Measurements from ENCODE around the gene CCDC142.
"Not testable (repeated sequence)": the region's sequence is repeated elsewhere in the genome, so short reads cannot be mapped to it uniquely, and the experiment has no call there.

CCDC142 gene

GRCh38 chr2:74498500-74499266, 15.9 kb upstream of the CCDC142 start:
- DNase-seq = no peak

- peak; percentile 35 to 52 for DNase-seq
Observed at GRCh38 chr2:74497777-74498499, 15.1 kb upstream of the CCDC142 start.

DNA sequence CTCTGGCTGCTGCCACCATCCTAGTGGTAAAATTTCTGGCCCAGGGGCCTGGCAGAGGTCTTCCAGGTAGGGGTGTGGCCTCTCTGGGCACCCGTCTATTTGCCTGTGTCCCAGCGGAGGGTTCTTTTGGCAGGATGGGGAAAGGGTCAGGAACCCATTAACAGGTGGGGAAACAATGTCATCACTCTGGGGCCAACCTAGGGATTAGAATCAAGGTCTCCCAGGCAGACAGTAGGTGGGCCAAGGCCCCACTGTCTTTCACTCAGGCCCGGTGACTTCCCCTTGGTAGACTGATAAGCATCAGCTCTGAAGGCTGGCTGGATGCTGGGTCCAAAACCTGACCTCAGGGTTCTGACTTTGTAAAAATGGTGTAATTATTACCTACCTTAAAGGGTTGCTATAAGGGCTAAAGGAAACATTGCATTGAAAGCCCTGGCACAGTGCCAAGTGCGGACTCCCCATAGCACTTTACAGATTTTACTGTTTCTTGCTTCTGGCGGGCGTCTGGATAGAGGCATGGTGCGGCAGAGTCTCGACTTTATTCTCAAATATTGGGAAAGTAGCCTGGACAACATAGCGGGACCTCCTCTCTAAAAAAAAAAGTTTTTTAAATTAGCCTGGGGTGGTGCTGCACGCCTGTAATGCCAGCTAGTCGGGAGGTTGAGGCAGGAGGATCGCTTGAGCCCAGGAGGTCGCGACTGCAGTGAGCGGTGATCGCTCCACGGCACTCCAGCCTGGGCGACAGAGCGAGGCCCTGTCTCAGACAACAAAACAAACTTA, 14.4 kb upstream of the CCDC142 start:
- no peak for DNase-seq

GRCh38 chr2:74495440-74495839, 12.6 kb upstream of the CCDC142 start:
- DNase-seq = no peak

DNA sequence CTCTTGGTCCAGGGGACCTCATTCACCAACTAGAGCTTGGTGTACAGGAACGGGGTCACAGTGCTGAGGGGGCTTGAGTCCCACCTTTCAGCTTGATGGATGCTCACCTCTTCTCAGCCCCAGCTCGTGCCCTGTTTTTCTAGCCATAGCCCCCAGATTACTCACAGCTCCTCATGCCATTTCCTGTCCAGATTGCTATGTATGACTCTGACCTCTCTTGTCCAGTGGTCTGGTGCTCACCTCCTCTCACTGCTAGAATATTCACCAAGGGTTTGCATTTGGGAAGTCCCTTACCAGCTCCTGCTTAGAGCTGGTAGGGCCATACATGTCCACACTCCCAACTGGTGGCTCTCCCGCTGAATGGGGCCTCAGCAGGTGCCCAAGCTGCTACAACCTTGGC, 10.7 kb upstream of the CCDC142 start:
- no peak for DNase-seq

- DNase-seq = no peak
Observed at GRCh38 chr2:74491648-74492544, 9.1 kb upstream of the CCDC142 start.

DNA sequence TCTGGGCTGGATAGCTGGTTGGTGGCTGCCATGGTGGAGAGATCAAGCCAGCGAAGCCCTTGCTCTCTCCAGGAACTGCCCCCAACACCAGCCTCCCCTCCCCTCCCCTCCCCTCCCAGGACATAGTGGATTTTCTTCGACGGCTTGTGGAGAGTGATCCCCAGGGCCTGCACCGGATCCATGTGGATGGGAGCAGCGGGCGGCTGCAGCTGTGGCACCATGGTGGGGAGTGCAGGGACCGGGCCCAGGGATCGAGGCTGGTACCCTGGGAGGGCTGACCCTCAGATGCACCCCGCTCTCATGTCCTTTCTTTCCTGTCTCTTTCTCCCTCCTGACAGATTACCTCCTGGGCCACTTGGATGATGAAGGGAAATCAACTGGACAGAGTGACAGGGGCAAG, 7.1 kb upstream of the CCDC142 start:
- DNase-seq = no peak

DNA sequence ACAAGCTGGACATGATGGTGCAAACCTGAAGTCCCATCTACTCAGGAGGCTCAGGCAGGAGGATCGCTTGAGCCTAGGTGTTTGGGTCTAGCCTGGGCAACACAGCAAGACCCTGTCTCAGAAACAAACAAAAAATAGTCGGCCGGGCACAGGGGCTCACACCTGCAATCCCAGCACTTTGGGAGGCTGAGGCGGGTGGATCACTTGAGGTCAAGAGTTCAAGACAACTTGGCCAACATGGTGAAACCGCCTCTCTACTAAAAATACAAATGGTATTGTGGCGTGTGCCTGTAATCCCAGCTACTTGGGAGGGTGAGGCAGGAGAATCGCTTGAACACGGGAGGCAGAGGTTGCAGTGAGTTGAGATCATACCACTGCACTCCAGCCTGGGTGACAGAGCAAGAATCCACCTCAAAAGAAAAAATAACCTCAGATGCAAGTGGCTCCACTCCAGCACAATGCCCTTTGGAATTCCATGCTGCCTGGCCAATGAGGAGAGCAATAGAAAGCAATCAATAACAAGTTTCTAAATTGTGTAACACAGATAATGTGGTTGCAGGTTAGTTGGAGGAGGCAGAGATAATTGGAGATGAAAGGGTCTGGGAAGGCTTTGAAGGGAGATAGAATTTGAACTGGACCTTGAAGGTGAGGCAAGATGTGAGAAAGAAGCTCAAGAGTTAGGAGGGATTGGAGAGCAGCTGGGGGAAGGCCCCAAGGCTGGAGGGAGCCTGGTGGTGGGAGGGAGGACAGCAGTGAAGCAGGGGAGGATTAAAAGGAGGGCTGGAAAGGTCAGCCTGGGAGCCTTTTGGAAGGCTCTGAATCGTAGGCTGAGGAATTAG, 6.1 kb upstream of the CCDC142 start:
- no peak for DNase-seq

DNA sequence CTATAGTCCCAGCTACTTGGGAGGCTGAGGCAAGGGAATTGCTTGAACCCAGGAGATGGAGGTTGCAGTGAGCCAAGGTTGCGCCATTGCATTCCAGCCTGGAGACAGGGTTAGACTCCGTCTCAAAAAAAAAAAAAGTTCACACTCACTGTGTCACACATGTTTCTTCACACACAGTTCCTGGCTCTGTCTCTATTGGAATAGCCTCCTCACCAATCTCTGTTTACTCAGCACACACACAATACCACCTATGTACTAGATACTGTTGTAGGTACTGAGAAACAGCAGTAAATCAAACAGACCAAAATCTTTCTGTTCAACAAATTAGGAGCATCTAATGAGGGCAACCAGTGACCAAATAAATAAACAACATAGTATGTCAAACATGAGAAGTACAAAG, 3.3 kb upstream of the CCDC142 start:
- DNase-seq = no peak

DNA sequence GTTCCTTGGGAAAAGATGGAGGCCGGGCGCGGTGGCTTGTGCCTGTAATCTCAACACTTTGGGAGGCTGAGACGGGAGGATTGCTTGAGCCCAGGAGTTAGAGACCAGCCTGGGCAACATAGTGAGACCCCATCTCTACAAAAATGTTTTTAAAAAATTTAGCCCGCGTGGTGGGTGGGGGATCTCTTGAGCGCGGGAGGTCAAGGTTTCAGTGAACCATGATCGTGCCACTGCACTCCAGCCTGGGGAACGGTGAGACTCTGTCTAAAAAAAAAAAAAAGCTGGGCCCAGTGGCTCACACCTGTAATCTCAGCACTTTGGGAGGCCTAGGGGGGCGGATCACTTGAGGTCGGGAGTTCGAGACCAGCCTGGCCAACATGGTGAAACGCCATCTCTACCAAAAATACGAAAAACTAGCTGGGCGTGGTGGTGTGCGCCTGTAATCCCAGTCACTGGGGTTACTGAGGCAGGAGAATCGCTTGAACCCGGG, 922 bp upstream of the CCDC142 start:
- DNase-seq = not testable (repeated sequence)

DNA sequence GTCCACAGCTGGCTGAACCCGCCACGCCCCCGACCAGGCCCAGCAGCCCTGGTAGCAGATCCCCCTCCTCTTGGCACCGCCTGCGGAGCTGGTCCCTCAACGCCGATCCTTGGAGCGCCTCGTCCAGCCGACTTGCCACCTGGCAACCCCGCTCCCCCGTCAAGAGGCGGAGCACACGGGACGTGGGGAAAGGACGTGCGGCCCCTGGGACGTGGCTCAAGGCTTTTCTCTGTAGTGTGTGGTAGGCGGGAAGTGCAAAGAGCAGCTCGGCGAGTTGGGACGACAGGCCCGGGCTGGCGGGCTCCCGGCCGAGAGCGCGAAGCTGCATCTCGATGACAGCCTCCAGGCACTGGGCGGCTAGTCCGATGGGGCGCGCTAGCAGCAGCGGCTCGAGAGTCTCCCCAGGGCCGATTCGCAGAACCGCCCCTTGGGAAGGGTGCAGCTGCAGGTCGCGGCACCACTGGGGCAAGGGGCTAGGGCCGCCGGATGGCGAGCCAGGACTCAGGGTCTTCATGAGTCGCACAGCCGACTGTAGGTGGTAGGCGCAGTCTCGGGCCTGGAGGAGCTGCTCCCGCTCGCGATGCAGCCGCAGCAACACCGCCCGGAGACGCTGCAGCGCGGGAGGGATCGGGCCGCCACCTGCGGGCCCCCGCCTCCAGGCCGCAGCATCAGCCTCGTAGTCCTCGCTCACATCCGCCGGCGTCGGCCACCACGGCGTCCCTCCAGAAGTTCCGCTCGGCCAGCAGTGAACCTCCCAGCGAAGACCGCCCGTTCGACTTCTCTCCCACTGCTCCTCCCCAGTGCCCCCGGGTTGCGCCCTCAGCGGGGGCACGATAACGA, 617 bp downstream of the CCDC142 start:
- DNase-seq = peak in 1 of 2 experiments; percentile 70

GRCh38 chr2:74481431-74481830, 1.4 kb downstream of the CCDC142 start:
- DNase-seq = no peak

DNA sequence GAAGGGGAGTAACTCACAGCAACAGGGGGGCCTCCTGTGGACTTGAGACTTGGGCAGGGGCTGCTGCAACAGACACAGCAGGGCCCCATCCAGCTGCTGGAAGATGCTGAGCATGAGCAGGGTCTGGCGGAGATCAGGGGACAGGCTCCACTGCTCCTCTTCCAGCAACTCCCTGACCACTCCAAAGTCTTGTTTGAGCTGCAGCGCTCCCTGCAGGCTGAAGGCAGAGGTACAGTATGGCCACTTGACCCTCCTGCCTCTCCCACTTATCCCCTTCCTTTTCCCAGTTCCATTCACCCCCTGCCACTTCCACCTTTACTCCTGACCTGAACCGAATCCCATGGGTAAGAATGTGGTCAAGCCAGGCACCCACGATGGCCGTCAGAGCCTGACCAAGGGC, 7.9 kb downstream of the CCDC142 start:
- DNase-seq = no peak

- no peak for DNase-seq
Observed at GRCh38 chr2:74474481-74474880, 8.3 kb downstream of the CCDC142 start.

DNA sequence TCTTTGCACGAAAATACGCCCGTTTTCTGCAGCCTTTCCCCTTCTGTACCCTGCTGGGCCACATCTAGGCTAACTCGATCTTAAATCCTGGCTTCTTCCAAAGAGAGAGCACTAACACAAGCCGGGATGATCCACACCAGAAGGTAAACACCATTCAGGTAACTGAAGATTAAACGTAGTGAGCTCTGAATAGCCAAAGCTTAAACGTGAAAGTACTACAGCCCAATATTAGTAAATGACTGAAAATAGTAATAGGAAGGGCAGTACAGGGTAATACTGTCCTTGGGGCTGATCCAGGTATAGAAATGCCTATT, 9.9 kb downstream of the CCDC142 start:
- no peak for DNase-seq

DNA sequence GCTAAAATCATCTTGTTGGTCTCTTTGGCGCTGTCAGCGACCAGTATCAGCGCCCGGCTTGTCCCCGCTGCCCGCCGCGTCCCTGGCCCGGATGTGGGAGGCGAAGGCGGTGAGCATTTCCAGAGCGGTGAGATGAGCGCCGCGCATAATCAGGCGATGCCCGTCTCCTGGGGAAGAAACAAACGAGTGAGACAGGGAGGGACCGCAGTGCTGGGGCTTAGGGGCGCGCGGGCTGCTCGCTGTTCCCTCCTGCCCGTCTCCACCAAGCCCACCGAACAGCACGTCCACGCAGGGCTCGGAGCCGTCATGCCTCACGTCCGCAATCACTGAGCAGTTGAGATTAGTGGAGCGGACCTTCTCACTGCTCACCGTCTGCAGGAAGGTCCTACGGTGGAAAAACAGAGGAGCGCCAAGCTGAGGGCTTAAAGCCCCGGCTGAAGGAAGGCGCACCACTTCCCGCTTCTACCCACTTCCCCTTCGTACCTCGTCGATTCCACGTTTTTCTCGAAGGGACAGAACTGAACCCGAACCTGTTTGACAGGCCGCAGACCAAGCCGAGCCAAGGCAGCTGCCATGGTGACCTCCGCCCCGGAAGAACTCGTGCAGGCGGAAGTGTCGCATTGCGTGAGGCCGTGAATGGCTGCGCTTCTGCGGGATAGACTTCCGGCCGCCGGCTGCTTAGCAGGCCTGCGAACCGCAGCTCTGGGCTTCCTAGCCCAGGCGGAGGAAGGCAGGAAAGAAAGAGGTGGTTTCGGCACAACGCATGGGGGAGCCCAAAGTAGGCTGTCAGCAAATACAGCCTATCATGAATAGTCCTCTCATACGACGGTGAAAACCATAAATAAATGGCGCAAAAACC, 10.5 kb downstream of the CCDC142 start, which contains the start of gene MRPL53:
TSS of gene MRPL53 (minus strand) at position 595 of the 859 bp plus-strand sequence. CDS start at position 575, 20 bp downstream.
- peak; percentile 92 for DNase-seq

DNA sequence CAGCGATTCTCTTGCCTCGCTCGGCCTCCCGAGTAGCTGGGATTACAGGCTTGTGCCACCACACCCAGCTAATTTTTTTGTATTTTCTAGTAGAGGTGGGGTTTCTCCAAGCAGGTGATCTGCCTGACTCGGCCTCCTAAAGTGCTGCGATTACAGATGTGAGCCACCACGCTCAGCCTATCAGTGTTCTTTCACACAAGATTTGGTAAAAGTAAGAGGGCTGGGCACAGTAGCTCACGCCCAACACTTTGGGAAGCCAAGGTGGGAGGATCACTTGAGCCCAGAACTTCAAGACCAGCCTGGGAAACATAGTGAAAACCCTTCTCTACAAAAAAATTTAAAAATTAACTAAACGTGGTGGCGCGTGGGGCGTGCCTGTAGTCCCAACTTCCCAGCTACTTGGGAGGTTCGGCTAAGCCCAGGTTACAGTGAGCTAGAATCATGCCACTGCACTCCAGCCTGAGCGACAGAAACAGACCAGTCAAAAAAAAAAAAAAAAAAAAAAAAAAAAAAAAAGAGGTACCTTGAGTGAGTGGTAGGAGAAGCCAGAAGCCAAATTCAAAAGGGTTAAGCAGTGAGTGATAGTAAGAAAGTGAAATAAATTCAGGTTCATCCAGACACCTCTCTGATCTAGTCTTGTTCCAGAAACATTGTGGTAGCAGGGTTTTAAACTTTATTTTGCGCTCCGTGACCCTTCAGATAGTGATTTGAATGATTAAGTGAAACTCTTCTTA, 11.3 kb downstream of the CCDC142 start:
- no peak for DNase-seq

DNA sequence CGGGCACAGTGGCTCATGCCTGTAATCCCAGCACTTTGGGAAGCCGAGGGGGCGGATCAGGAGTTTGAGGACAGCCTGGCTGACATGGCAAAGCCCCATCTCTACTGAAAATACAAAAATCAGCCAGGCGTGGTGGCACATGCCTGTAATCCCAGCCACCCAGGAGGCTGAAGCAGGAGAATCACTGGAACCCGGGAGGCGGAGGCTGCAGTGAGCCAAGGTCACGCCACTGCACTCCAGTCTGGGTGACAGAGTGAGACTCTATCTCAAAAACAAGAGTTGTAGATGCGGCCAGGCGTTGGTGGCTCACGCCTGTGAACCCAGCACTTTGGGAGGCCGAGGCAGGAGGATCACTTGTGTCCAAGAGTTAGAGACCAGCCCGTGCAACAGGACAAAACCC, 12.1 kb downstream of the CCDC142 start:
- DNase-seq = not testable (repeated sequence)

GRCh38 chr2:74464406-74464805, 18.4 kb downstream of the CCDC142 start:
- no peak for DNase-seq

All from SHP77 (cell line).